Measurements from ENCODE around the gene ABCC2.

Gene ABCC2

DNA sequence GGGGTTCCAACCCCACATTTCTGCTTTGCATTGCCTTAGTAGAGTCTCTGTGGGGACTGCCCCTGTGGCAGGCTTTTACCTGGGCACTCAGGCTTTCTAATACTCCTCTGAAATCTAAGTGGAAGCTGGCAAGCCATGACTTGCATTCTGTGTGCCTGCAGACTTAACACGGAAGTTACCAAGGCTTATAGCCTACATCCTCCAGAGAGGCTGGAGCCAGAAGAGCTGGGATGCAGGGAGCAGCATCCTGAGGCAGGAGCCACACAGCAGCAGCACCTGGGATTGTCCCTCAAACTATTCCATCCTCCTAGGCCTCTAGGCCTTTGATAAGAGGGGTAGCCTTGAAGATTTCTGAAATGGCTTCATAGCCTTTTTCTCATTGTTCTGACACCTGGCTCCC lies 22.1 kb upstream of the ABCC2 start:
- CTCF ChIA-PET = no interaction called here
- Mint-ChIP-seq H3K4me1 (no peaks in the 10 kb centered on the region), H3K27me3 (no peaks in the 10 kb centered on the region), H3K27ac (no peak overlapping the region), H3K36me3 (peaks cover 60% of the 10 kb centered on the region), H3K9me3 (no peaks in the 10 kb centered on the region), H3K4me3 (no peak overlapping the region)
- DNase-seq = no peak

DNA sequence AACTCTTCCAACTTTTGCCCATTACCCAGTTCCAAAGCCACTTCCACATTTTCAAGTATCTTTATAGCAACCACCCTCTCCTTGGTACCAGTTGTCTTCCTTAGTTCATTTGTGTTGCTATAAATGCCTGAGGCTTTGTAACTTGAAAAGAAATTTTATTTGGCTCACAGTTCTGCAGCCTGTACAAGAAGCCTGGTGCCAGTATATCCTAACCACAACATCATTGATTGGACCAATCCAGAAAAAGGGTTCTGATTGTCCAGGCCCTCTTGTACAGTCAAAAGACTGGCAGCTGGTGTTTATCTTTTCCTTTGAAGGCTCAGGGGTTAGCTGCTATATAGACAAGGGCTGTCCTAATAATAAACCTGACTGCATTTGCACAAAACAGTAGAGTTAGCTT lies 21.1 kb upstream of the ABCC2 start:
- Mint-ChIP-seq H3K9me3 (no peaks in the 10 kb centered on the region), H3K27ac (no peak overlapping the region), H3K36me3 (peaks cover 51% of the 10 kb centered on the region), H3K4me1 (no peaks in the 10 kb centered on the region), H3K27me3 (no peaks in the 10 kb centered on the region), H3K4me3 (no peak overlapping the region)
- CTCF ChIA-PET = no interaction called here
- no peak for DNase-seq

DNA sequence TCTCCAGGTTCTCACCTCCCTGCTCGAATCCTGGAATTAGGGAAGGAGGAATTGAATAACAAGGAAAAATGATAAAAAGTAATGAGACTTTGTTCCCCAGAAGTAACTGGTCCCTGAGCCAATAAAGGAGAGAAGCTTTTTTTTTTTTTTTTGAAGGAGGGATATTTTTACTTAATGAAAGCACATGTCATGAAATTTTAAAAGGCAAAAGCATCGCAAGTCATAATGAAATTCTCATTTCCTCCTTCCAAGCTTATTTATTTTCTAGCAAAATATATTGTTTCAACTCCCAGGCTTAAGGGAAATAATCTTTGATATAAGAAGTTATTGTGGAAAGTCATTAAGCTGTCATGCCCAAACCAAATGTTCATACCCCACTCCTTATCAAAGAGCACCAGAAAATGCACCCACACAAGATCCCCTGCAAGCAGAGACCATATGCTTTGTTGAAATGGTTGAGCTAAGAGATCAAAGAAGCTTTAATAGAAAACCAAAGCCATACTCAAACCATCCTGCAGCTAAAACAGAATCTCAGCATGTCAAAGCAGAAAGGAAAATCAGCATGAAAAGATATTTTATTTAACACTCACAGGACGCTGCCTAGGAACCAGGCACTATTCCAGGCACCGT lies 16.7 kb upstream of the ABCC2 start:
- H3K4me3 Mint-ChIP-seq = no peak overlapping the region
- no peaks in the 10 kb centered on the region for H3K4me1 Mint-ChIP-seq
- CTCF ChIA-PET = no interaction called here
- no peak overlapping the region for H3K27ac Mint-ChIP-seq
- no peaks in the 10 kb centered on the region for H3K27me3 Mint-ChIP-seq
- no peak for DNase-seq
- peaks cover 16% of the 10 kb centered on the region for H3K36me3 Mint-ChIP-seq
- H3K9me3 Mint-ChIP-seq = no peaks in the 10 kb centered on the region

DNA sequence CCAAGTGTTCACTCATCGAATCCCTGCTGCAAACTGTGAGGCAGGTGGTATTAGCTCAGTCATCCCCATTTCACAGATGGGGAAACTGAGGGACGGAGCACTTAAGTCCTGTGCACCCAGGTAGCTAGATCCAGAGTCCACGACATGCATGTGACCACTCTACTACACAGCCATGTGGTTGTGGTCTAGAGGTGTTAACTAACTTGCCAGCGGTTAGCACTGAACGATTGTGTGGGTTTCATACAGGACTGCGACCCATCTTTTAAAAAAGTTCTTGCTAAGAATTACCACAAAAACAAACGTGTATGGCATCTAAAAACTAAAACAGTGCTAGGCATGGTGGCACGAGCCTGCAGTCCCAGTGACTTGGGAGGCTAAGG lies 16.1 kb upstream of the ABCC2 start:
- Mint-ChIP-seq H3K27ac (no peak overlapping the region), H3K4me1 (no peaks in the 10 kb centered on the region), H3K9me3 (no peaks in the 10 kb centered on the region), H3K27me3 (no peaks in the 10 kb centered on the region), H3K36me3 (peaks cover 13% of the 10 kb centered on the region), H3K4me3 (no peak overlapping the region)
- CTCF ChIA-PET = no interaction called here
- DNase-seq = no peak

DNA sequence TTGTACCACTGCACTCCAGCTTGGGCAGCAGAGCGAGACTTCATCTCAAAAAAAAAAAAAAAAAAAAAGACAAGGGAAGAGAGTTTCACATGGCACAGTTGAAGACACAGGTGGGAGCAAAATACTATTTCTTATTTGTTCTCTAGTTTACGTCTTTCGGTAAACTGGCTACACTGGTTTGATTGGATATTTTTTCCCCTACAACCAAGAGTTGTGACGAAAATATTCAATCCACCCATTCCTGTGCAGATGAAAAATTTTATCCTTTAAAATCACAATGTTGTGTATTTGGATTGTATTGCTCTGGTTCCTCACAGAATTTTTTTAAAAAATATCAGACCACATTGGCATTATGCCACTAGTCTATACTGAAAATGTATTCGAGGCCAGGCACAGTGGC lies 14.5 kb upstream of the ABCC2 start:
- peaks cover 6% of the 10 kb centered on the region for H3K36me3 Mint-ChIP-seq
- no peaks in the 10 kb centered on the region for H3K27me3 Mint-ChIP-seq
- H3K4me3 Mint-ChIP-seq = no peak overlapping the region

GRCh38 chr10:99768556-99768955 lies 13.9 kb upstream of the ABCC2 start:
- no peak for DNase-seq
- Mint-ChIP-seq H3K27me3 (no peaks in the 10 kb centered on the region), H3K9me3 (no peaks in the 10 kb centered on the region), H3K4me1 (no peaks in the 10 kb centered on the region), H3K36me3 (peaks cover 3% of the 10 kb centered on the region), H3K27ac (no peak overlapping the region), H3K4me3 (no peak overlapping the region)
- CTCF ChIA-PET = interaction anchor here (1.1 kb wide), 1 partner anchor 77 kb away, joined by 3 read pairs; no protein-coding TSS in a partner anchor

More for the DNA sequence above, 14.5 kb upstream of the ABCC2 start:
- H3K27ac Mint-ChIP-seq = no peak overlapping the region
- no peaks in the 10 kb centered on the region for H3K4me1 Mint-ChIP-seq
- DNase-seq = no peak
- CTCF ChIA-PET = no interaction called here
- H3K9me3 Mint-ChIP-seq = no peaks in the 10 kb centered on the region

DNA sequence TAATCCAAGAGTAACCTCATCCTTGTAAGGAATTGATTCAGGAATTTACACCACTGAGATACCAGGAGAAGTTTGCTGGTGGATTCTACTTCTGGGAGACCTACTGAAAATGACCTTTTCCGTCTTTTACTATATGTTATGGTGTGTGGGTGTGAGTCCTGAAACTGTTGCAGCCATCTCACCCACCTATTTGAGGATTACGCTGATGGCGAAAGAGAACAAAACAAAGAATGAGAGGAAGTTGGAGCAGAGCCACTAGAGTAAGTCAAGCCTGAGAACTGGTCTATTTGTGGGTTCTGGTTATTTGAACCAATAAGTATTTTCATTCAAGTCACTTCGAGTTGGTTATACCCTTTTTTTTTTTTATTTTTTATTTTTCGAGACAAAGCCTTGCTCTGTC lies 12.7 kb upstream of the ABCC2 start:
- CTCF ChIA-PET = no interaction called here
- Mint-ChIP-seq H3K27me3 (no peaks in the 10 kb centered on the region), H3K9me3 (no peaks in the 10 kb centered on the region), H3K27ac (no peak overlapping the region), H3K4me1 (no peaks in the 10 kb centered on the region), H3K36me3 (no peaks in the 10 kb centered on the region), H3K4me3 (no peak overlapping the region)
- no peak for DNase-seq

DNA sequence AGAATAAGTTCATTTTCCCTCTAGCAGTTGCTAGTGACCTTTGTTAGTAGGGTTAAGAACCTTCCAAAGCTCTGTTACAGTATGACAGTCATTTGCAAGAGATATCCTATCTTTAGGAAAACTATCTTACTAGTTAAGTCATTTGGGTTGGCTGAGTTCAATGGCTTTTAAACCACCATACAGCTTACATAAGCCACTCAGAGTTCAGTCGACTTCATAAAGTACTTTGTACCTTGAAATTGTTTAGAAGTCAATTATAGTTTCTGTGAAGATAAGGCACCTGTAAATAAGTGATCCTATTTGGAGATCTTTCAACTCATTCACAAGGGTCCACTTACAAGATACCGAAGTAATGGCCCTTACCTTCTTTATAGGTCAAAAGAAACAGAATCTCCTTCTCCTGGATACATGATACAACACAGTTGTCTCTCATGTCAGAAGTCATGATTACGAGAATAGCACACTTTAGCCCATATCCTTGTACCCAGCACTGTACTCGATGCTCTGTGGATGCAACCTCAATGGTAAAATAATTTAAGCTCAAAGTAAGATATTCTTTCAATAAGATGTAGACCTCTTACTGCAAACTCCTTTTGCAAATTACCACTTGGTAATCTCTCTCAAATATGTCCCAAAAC lies 11.9 kb upstream of the ABCC2 start:
- H3K9me3 Mint-ChIP-seq = no peaks in the 10 kb centered on the region
- CTCF ChIA-PET = no interaction called here
- no peaks in the 10 kb centered on the region for H3K27me3 Mint-ChIP-seq
- H3K36me3 Mint-ChIP-seq = no peaks in the 10 kb centered on the region
- H3K4me1 Mint-ChIP-seq = no peaks in the 10 kb centered on the region
- no peak overlapping the region for H3K27ac Mint-ChIP-seq
- DNase-seq = no peak
- H3K4me3 Mint-ChIP-seq = no peak overlapping the region

DNA sequence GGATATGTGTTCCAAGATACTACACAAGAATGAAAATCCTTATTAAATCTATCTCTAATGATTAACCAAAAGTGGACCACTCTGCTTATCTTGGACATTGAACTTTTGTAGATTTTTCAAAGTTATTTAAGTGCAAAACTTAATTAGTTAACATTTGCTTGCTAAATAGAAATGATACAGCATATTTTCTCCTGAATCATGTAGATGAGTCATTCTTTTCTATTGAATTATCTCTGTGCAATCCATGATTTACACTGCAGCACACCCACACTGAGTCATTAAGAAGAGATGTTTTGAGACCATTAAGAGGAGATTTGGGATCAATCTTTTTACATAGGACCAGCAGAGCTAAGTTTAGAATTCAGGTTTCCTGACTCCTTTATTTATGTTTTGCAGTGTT lies 6.6 kb upstream of the ABCC2 start:
- Mint-ChIP-seq H3K27ac (no peak overlapping the region), H3K27me3 (peaks cover 8% of the 10 kb centered on the region), H3K4me1 (peaks cover 10% of the 10 kb centered on the region), H3K4me3 (no peak overlapping the region), H3K9me3 (no peaks in the 10 kb centered on the region), H3K36me3 (no peaks in the 10 kb centered on the region)
- no peak for DNase-seq
- CTCF ChIA-PET = no interaction called here

DNA sequence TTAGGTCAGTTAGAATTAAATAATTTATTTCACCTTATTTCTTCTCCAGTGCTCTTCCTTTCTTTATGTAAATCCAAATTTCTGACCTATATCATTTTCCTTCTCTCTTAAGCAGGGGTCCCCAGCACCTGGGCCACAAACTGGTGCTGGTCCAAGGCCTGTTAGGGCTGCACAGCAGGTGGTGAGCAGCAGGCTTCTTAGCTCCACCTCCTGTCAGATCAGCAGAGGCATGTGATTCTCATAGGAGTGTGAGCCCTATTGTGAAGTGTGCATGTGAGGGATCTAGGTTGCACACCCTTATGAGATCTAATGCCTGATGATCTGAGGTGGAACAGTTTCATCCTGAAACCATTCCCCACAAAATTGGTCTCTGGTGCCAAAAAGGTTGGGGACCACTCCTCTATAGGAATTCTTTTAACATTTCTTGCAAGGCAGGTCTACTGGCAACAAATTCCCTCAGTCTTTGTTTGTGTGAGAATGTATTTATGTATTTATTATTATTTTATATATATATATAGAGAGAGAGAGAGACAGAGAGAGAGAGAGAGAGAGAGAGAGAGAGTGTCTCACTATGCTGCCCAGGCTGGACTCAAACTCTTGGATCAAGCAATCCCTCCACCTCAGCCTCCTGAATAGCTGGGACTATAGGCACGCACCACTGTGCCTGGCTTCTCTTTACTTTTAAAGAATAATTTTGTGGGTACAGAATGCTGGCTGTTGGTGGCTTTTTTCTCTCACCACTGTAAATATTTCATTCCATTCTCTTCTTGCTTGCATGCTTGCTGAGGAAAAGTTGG lies 4.3 kb upstream of the ABCC2 start:
- CTCF ChIA-PET = no interaction called here
- Mint-ChIP-seq H3K4me1 (peaks cover 10% of the 10 kb centered on the region), H3K36me3 (no peaks in the 10 kb centered on the region), H3K4me3 (no peak overlapping the region), H3K27ac (no peak overlapping the region), H3K9me3 (no peaks in the 10 kb centered on the region), H3K27me3 (peaks cover 8% of the 10 kb centered on the region)
- DNase-seq = no peak

GRCh38 chr10:99779335-99779734 lies 3.1 kb upstream of the ABCC2 start:
- Mint-ChIP-seq H3K4me1 (peaks cover 10% of the 10 kb centered on the region), H3K27ac (no peak overlapping the region), H3K9me3 (no peaks in the 10 kb centered on the region), H3K4me3 (no peak overlapping the region), H3K36me3 (no peaks in the 10 kb centered on the region), H3K27me3 (peaks cover 8% of the 10 kb centered on the region)
- CTCF ChIA-PET = no interaction called here
- no peak for DNase-seq

DNA sequence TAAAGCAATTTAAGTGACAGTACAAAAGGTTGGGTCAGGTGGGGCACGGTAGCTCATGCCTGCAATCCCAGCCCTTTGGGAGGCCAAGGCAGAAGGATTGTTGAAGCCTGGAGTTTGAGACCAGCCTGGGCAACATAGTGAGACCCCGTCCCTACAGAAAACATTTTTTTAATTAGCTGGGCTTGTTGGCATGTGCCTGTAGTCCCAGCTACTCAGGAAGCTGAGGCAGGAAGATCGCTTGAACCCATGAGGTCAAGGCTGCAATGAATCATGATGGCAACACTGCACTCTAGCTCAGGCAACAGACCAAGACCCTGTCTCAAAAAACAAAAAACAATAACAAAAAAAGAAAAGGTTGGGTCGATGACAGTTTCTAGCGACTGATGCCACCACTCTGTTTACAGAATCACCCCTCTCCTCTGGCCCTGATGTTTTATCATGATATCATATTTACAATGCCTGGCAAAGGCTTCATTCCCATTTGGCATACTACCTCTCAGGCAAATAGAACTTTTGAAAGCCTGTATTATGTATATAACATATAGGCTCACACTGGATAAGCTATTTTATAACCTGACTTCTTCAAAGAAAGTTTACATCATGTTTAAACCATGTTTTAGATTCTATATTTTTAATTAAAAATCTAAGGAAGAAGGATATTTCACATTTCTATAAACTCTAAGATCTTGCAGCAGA lies 558 bp upstream of the ABCC2 start:
- H3K27me3 Mint-ChIP-seq = peaks cover 8% of the 10 kb centered on the region
- H3K4me3 Mint-ChIP-seq = no peak overlapping the region
- H3K9me3 Mint-ChIP-seq = no peaks in the 10 kb centered on the region
- CTCF ChIA-PET = interaction anchor here (0.7 kb wide), 1 partner anchor 10 kb away, joined by 4 read pairs; no protein-coding TSS in a partner anchor
- no peak for DNase-seq
- H3K4me1 Mint-ChIP-seq = peaks cover 10% of the 10 kb centered on the region
- no peaks in the 10 kb centered on the region for H3K36me3 Mint-ChIP-seq
- no peak overlapping the region for H3K27ac Mint-ChIP-seq

GRCh38 chr10:99784016-99784726 lies 1.7 kb downstream of the ABCC2 start:
- H3K27me3 Mint-ChIP-seq = peaks cover 4% of the 10 kb centered on the region

More at GRCh38 chr10:99784016-99784726, 1.7 kb downstream of the ABCC2 start:
- Mint-ChIP-seq H3K27ac (no peak overlapping the region), H3K9me3 (no peaks in the 10 kb centered on the region), H3K4me1 (peaks cover 8% of the 10 kb centered on the region), H3K4me3 (no peak overlapping the region), H3K36me3 (no peaks in the 10 kb centered on the region)
- CTCF ChIA-PET = no interaction called here
- DNase-seq = no peak
